NCI-H526 (cell line): ENCODE measurements around the gene AP4B1.

ENCODE experiments used
- DNase-seq, 2 experiments: peaks; one replicate each; lab custom pipeline; 2025; lab: John Stamatoyannopoulos, UW

Gene AP4B1

DNA sequence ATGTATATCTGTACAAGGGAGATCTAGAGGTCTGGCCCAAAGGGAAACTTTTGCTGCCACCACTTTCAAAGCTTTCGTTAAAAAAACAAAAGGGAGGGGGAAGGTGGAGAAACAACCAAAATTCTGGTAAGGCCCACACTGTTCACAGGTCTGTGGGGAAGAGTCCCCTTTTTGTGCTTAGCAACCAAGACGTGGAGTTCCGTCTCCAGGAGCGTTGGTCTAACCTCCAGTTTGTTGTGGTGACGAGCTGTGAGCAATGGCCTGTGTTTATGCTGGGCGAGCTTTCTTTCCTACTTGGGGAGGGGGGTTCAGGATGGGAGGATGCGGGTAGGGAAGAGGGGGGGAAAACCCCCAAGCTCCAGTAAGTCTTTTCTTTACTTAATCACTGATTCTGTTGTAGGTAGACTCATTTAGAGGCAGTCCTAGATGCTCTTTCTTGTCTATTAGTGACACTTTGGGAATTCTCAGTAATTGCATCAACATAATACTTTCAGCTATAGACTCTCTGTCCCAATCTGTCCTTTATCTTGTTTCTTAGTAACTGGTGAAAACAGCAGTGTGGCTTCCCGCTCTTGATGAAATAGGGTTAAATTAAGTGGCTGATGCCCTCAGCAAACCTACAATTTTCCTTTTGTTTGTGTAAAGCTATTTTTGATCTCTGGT lies 26.0 kb upstream of the AP4B1 start:
- DNase-seq: peak; percentile 14 to 47

DNA sequence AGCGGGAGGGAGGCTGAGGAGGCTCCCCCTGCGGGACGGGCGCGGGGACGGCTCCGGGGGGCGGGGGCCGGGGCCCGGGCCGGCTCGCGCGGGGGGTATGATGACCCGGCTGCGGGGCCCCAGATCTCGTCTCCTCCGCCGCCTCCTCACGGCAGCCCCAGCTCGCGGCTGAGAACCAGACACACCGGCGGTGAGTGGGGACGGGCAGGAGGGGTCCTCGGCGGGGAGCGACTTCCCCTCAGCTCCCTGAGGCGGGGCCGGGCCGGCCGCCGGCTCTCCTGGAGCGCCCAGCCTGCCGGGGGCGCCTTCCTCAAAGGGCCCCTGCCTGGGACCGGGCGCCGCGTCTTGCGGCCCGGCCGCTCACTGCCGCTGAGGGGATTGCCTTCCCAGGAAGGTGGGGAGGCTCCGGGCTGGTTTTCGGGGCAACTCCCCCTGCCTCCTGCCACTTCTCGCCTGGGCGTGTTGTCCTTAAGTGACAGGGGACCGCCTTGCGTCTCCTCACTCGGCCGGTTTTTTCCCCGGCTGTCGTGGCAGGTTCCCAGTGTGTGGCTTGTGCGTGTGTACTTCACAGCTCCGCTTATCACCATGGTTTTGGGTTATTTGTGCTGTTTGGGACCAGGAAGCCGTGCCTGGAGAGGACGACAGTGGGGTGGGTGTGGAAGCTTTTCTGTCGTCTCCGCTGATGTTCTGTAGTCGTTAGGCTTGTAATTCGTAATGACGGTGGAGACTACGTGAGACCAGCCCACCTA lies 25.3 kb upstream of the AP4B1 start:
- DNase-seq: peak; percentile 50 to 83

DNA sequence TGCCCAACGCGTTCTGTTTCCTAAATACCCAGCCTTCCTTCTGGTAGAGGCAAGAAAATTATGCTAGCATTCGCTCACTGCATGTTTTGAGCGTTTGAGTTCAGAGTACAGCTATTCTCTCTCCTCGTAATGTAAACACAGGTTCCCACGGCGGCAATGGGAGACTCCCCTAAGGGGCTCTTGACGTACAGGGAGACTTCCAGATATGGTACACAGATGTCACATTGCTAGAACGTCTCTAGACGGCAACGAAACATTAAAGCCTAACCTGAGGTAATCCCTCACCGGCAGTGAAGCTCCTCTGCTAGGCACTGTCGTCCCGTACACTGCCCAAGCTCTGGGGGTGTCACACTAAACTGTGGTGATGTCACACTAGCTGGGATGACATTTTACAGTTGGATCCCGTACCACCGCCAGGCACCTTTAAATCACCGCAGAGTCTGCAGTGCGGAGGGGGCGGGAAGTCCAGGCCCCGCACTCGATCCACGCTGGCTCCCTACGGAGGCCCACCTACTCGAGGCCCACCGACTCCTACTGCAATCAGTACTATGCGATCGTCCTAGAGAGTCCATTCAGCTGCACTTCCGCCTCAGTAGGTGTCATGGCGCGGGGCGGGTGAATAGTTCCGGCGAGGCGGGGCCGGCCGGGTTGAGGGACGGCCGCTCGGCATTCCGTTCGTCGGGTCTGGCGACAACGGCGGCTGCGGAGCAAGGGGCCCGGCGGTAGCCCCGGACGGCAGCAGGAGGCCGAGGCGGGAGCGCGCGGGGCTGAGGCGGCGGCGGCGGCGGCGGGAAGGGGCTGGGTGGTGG lies 24.5 kb upstream of the AP4B1 start, which contains the start of gene HIPK1:
Gene HIPK1 (plus strand): TSS at position 384 of the 809 bp plus-strand sequence.
- DNase-seq: peak; percentile 92 to 98

DNA sequence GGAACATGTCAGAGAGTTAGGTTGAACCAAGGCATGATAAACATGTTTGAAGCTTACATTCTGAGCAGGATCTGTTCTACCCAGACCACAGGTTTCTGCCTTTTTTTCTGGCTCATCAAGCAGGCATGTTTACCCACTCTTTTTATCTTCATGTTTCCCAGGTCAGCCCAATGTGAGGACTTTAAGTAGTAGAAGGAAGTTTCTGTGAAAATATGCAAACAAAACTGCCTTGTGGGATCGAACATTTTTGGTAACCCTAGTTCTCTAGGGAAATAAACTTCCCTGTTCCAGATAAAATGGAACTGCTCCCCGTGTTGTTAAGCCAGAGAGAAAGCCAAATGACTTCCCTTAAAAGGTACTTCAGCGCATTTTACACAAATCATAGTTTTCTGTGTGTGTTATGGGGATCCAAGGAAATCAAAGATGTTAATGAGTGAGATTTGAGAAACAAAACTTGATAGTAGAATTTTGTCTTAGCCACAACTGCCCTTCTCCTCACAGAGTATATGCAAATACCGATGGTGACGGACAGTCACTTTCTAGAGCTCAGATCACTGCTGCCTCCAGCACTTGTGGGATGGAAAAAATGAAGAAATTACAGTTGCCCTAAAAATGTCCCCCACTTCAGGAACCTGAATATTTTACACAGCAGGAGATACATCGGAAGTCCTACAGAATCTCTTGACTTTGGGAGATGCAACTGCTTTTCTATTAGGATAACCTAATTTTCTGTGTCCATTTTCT lies 23.8 kb upstream of the AP4B1 start:
- peak; percentile 18 to 62 for DNase-seq

DNA sequence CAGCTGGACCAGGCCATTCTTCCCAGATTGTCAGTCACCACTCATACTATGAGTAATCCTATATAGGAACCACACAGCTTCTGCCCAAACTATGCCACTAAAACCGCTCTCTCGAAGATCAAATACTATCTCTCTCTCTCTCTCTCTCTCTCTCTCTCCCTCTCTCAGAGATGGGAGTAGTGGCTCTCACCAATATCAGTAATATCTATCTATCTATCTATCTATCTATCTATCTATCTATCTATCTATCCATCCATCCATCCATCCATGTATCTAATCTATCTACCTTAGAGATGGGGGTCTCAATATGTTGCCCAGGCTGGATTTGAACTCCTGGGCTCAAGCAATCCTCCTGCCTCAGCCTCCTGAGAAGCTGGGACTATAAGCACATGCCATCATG lies 19.9 kb upstream of the AP4B1 start:
- DNase-seq: no peak

DNA sequence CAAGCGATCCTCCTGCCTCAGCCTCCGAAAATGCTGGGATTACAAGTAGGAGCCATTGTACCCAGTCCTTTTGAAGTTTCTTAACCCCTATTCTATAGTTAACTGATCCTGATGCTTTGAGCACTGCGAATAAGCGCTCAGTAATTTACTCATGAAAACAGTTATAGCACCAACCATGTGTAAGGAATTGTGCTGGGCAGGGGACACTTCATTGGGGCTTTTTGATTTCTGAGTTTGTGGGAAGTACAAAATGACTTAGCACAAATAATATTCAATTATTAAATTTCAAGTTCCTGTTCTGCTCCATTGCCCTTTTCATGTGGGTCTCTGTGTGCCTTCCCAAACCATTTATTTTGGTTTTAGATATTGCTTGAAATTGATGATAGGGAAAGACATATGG lies 18.4 kb upstream of the AP4B1 start:
- no peak for DNase-seq

DNA sequence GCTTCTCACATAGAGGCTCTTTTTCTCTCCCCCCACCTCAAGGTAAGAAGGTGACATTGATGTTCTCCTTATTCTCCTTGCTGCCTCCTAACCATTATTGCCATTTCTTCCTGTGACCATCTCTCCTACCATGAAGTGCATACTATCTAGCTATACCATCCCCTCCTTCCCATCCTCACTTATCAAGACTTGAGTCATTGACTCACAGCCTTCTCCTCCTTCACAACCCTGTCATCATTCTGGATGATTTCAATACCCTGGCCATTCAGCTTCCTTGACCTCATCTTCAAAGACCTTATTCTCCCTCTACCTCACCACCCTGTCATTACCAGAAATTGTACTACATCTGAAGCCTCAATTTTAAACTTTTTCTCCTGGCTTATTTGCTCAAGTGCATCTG lies 13.6 kb upstream of the AP4B1 start:
- DNase-seq: no peak

DNA sequence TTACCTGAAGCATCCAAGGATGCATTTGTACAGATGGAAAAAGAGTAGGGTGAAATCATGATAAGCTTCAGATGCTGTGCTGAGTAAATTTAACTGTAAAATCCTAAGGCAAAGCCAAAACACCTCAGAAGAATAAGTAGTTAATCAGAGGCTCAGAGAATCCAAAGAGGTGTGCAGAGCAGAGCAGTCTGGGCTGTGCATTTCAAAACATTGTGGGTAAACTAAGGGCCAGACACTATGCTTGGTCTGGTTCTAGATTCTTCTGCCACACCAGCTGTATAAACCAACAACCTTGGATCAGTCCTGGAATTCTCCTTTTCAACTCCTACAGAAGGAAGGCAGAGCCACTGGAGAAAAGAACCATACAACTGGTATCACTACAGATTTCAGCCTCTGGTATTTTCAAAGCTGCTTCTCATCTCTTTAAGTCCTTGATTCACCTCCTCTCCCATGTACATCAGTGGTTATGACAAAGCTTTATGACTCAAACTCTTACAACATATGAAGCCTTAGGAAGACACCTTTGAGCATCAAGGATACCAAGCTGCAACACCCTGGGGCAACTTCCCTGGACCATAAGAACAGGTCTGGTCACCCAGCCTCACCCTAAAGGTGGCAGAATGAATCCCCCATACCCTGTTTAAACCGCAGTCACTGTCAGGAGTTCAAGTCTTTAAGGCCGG lies 12.9 kb upstream of the AP4B1 start:
- no peak for DNase-seq

DNA sequence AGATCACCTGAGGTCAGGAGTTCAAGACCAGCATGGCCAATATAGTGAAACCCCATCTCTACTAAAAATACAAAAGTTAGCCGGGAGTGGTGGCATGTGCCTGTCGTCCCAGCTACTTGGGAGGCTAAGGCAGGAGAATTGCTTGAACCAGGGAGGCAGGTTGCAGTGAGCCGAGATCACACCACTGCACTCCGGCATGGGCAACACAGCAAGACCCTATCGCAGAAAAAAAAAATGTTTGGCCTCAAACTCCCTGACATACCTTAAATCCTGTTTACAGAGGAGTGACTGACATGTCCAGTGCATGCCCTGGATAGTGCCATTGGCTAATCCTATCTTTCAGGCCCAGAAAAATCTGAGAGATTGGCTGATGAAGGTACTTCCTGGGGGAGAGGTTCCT lies 12.4 kb upstream of the AP4B1 start:
- DNase-seq: no peak

DNA sequence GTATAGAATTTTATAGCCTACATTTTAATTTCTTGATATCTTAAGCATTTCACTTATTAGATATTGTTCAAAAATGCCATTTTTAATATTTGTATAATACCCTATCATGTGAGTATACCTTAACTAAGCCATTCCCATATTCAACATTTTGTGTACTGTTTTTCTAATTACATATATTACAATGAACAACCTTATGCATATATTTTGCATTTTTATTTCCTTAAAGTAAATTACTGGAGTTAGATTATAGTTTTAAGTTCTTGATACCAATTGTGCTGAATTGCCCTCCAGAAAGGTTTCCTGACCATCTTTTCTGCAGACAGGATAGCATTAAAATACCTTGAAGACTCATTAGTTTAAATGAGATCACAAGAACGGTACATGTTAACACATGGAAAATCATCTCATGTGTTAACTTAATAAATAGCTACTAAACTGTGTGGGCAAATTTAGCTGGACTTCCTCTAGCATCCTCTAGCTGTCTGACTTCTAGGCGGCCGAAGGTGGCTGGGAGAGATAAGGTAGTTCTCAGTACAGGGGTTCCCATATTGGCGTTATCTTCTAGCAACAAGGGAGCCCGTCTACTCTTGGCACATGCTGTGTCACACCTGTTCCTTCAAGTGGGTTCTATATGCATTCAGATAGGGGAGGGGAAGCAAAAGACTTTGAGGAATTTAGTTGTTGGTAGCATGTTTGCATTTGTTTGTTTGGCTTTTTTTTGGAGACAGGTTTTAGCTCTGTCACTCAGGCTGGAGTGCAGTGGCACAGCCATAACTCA lies 9.5 kb upstream of the AP4B1 start:
- DNase-seq: no peak

DNA sequence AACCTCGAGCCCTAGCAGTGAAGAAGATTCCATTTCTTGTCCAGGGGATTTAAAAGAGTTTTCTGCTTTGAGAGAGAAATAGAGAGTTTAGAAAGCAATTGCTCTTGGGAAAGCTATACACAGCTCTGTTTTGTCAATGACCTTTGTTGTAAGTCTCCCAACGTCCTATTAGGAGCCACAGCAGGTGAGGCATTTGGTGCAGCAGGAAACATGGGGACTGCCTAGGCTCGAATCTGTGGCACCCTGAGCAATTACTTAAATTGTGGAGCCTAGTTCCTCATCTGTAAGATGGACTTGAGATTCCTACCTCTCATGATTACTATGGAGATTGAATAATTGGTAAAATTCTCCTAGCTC lies 8.7 kb upstream of the AP4B1 start:
- no peak for DNase-seq

DNA sequence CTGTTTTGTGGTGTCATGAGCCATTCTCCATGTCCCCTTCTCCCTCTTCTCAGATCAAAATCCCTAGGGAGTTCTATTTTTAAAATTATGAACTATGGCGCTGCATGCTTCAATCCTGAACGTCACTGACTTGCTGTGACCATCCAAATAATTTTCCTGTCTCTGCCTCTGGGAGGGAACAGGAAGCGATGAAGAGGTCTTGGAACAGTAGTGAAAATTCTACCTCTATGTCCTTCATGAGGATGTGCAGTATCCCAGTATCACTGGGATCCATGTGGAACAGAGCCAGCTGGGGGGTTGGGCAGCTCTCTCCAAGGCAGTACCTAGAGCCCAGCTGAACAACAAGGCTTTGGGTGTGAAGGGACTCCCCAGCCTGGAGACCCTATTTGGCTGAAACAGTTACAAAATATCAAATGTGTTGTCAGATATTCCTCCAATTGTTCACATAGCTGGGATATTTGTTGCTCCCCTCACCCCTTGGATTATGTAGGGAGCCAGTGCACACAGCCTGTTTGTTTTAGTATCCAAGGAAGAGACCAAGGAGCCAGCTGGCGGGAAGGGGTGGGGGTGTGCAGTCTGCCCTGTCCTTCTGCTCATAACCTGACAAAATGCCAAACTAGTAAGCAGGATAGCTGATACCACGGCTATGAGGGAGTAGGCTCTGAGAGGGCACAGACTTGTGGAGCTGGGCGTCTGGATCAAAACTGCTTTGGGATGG lies 8.2 kb upstream of the AP4B1 start:
- no peak for DNase-seq

DNA sequence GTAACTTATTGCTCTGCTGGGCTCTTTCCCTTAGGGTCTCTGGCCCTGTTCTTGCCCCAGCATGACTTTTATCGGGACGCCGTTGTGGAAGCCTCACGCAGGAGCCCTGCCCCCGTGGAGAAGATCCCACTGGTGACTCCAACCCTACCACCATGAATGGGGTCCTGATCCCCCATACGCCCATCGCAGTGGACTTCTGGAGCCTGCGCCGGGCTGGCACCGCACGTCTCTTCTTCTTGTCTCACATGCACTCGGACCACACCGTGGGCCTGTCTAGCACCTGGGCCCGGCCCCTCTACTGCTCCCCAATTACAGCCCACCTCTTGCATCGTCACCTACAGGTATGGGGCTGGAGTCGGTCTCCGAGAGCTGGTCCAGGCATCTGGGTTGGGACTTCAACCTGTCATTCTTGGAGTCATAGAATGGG lies 849 bp upstream of the AP4B1 start:
- DNase-seq: peak; percentile 75 to 82

DNA sequence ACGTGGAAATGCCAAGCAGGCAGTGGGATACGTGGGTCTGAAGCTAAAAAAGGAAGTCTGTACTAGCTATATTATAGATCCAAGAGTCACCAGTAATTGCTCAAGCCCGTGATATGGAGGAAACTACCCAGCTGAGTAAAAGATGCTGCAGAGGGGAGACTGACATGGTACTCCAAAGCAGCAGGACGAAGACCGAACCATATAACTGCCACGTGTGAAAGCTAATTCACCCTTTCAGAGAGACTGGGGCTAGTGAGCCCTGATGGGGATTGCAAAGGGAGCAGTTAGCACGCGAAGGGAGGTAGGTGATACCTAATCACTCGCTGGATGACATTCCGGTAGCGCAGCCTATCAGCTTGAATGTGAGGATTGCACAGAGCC lies 316 bp downstream of the AP4B1 start:
- peak in 1 of 2 experiments; percentile 88 for DNase-seq

DNA sequence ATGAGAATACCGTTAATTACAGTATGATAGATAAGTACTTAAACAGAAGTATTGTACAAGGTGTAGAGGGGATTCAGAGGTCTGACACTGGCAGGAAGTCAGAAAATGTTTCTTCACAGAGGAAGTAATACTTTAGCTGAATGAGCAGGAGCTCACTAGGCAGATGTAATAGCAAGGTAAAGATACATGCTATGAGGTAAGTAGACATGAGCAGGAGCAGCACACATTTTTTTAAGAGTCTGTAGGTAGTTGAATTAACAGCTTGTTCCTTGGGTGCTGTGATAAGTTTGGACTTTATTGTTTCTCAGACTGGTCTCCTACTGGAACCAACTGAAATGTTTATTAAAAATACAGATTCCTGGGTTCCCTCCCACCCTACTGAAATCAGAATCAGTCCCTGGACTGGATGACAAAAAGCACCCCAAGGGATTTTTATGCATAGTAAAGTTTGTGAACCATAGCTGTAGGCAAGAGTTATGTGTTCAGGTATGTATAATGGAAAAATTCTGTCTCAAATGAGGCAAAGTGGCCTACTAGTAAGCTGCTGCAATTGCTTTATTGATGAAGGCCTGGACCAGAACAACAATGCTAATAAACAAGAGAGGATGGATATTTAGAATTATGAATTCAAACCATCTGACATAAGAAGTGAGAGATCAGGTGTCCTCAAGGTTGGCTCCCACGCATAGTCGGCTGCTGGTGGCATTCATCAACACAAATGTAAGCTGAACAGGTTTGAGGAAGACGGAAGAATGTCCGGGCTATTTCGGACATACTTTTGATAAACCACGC lies 902 bp downstream of the AP4B1 start:
- DNase-seq: peak; percentile 28 to 45

DNA sequence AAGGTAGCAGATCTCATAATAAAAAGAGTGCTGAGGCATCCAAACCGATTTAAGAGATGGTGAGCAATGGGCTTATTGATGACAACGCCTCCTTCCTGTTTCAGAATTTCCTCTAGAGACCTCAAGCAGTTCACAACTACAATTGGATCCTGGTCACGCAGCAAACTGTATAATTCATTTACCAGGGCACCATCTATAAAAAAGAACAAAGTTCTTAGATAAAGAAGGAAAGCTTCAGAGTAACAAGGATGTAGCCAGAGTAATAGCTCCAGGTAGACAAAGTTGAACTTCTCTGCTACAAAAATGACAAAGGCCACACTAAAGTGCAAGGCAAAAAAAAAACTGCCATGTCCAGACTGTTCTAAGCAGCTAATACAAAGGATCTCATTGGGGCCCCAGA lies 3.4 kb downstream of the AP4B1 start:
- no peak for DNase-seq

DNA sequence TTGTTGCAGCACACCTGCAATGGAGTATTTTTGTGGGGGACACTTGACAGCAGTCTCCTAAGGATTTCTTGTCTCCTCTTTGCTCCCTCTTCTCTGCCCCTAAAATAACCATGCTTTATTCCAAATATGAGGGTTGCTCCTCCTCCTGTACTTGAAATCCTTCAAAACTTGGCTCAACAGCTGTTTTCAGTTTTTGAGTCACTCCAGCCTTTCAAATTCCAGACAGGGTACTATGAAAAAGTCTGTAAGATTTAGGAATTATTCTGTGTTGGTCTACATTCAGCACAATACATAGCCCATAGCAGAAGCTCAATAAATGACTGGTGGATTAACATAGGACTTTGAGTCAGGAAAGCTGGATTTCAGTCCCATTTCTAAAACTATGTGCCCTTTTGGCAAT lies 5.5 kb downstream of the AP4B1 start:
- DNase-seq: no peak

DNA sequence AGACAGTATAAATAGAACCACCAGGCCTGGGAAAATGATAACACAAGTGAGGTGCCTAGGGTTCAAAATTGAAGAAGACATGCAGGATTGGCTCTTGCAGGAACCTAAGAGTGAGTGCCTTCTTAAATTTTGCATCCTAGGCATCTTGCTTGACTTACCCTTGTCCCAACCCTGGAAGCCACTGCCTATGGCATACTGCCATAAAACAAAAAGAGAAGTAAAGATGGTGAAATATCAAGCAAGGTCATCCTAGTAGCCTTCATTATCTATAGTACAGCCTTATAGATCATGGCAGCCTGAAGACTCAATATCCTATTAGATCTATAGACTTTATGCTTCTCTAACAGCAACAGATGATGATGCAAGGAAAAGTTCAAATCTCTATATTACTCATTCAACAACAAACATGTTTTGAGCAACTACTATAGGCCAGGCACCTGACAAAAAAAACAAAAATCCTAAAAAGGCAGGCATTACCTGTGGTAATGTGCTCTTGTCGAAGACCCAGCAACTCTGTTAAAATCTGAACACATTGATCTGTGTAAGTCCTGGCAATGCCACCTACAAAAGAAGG lies 6.3 kb downstream of the AP4B1 start:
- DNase-seq: no peak

DNA sequence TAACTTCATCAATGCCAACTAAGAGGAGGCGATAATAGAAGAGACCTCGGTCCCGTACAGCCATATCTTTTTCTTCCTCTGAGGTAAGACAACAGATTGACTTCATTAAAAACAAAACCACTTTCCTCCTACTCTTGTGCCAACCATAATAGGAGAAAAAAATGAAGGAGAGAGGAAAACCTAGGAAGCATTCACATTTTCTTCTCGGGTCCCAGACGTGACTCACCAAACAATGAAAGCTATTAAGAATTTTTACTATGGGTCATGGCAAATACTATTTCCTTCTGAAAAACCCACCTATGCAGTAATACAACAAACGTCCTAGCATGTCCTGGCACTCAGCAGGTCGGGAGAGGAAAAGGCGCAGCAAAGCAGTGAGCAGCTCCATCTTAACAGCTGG lies 8.6 kb downstream of the AP4B1 start:
- DNase-seq: no peak
